ENCODE results near the gene MAGI2. TPM values are rescaled to one million over a fixed set of nuclear protein-coding genes. Genes with fewer than 3 reads are reported as not detected.
"Not testable (repeated sequence)": the region's sequence is repeated elsewhere in the genome, so short reads cannot be mapped to it uniquely, and the experiment has no call there.

Gene MAGI2
- total RNA-seq, 1 experiment from 2014 or later = 0.34 TPM

GRCh38 chr7:78002715-78003114 is 1450.8 kb downstream of the MAGI2 start:
- no peak for DNase-seq (ENCODE audit: low read depth)

GRCh38 chr7:78002021-78002420 is 1451.4 kb downstream of the MAGI2 start:
- DNase-seq (ENCODE audit: low read depth) = no peak

GRCh38 chr7:77999168-77999567 is 1454.3 kb downstream of the MAGI2 start:
- DNase-seq (ENCODE audit: low read depth) = not testable (repeated sequence)

GRCh38 chr7:77995717-77996116 is 1457.8 kb downstream of the MAGI2 start:
- no peak for DNase-seq (ENCODE audit: low read depth)

- no peak for DNase-seq (ENCODE audit: low read depth)
Measured at GRCh38 chr7:77993838-77994237, 1459.6 kb downstream of the MAGI2 start.

- DNase-seq (ENCODE audit: low read depth) = no peak
Measured at GRCh38 chr7:77991656-77992055, 1461.8 kb downstream of the MAGI2 start.

- peak; percentile 17 for DNase-seq (ENCODE audit: low read depth)
Measured at GRCh38 chr7:77989981-77990566, 1463.4 kb downstream of the MAGI2 start.

GRCh38 chr7:77985974-77986339 is 1467.5 kb downstream of the MAGI2 start:
- no peak for DNase-seq (ENCODE audit: low read depth)

GRCh38 chr7:77985232-77985973 is 1468.1 kb downstream of the MAGI2 start:
- DNase-seq (ENCODE audit: low read depth) = no peak

GRCh38 chr7:77983973-77984372 is 1469.5 kb downstream of the MAGI2 start:
- no peak for DNase-seq (ENCODE audit: low read depth)

- peak; percentile 39 for DNase-seq (ENCODE audit: low read depth)
Measured at GRCh38 chr7:77982926-77983550, 1470.4 kb downstream of the MAGI2 start.

- no peak for DNase-seq (ENCODE audit: low read depth)
Measured at GRCh38 chr7:77980087-77980713, 1473.3 kb downstream of the MAGI2 start.

- DNase-seq (ENCODE audit: low read depth) = no peak
Measured at GRCh38 chr7:77979219-77979618, 1474.2 kb downstream of the MAGI2 start.

GRCh38 chr7:77975672-77976480 is 1477.6 kb downstream of the MAGI2 start:
- DNase-seq (ENCODE audit: low read depth) = no peak

- DNase-seq (ENCODE audit: low read depth) = no peak
Measured at GRCh38 chr7:77971726-77972125, 1481.7 kb downstream of the MAGI2 start.

GRCh38 chr7:77967429-77967828 is 1486.0 kb downstream of the MAGI2 start:
- DNase-seq (ENCODE audit: low read depth) = no peak

All from Daoy (cell line).